GM21526 (cell line): ENCODE results near the gene CD55.
A peak's percentile ranks its signal among the peaks of the same experiment; 100 is the strongest.

Source experiments
- ATAC-seq: cut with Tn5 transposase; IDR thresholded peaks from one replicate; pipeline ENCODE4 v1.9.1; 2021; ENCODE audit warnings: moderate library complexity; ENCODE audit not compliant: unreplicated experiment, low FRiP score

The CD55 gene

GRCh38 chr1:207328004-207328403 is 6.5 kb downstream of the CD55 start:
- ATAC-seq: no peak

DNA sequence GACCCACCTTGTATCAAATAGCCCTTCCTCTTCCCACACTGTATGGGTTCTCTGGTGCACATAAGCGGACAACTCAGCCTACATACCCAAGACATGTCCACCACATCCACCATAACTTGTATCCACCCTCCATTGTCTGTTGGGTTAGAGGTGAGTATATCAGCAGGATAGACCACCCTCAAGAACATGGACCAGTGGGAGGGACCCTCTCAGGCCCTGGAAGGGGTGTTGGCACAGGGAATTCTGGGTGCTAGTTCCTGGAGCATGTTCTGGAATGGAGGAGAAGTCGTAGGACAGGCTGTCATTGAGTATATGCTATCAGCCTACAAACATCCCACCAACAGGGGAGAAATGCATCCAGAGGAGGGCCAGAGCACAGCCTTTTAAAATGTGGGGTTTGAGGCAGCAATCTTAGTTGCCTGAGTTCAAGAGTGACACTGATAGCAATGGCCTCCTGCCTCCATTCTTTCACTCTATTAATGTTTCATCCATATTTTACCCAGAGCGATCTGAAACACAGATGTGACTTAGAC is 7.5 kb downstream of the CD55 start:
- no peak for ATAC-seq

GRCh38 chr1:207329469-207329868 is 8.0 kb downstream of the CD55 start:
- ATAC-seq: no peak

- ATAC-seq: no peak
Measured at GRCh38 chr1:207330011-207330710, 8.7 kb downstream of the CD55 start.

- no peak for ATAC-seq
Measured at GRCh38 chr1:207331354-207332313, 10.2 kb downstream of the CD55 start.

DNA sequence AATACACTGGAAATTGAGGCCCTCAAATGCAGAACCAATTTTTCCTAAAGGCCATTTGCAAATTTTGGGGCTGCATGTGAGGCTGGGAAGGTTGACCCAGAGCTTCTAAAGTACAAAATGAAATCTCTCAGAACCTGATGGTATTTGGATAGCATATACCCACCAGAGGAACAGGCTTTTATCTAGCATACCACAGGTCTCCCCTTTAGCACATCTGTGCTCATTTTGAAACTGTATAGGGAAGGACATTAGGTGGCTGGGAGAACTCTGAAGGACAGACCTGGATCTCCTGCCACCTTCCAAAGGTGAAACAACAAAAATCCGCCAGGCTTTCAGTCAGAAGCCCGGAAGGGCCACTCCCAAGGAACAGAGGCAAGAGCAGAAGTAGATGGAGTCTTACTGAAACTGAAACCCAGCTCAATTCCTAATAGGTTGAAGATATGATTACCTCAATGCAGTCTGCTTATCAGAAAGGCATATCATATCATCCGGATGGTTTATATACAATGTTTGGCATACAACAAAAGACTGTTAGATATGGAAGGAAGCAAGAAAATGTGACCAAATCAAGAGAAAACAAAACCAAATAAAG is 11.6 kb downstream of the CD55 start:
- ATAC-seq: no peak

DNA sequence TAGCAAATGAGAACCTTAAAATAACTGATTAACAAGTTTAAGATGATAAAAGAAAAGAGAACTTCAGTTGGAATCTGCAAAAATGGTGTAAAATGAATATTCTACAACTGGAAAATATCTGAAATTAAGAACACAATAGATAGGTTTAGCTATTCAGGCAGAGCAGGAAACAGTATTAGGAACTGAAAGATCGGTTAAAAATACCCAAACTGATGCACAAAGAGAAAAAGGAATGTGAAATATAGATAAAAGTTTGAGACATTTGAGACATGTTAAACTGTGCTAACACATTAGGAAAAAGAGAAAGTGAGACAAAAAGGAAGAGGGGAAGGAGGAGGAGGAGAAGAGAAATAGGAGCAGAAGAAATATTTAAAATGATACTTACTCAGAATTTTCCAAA is 12.1 kb downstream of the CD55 start:
- no peak for ATAC-seq

DNA sequence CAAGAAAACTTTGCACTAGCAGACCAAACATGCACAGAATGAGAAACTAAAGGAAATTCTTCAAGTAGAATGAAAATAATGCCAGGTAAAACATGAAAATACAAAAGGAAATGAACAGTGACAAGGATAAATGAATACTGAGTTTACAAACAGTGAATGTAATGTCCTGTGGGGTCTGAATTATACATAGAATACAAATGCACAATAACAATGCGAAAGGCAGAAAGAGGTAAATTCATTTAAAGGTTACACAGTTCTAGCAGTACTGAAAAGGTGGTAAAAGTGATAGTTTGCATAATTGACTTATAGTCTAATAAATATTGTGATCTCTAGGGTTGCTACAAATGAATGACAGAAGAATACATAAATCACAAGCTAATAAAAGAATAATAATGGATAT is 12.9 kb downstream of the CD55 start:
- ATAC-seq: no peak

DNA sequence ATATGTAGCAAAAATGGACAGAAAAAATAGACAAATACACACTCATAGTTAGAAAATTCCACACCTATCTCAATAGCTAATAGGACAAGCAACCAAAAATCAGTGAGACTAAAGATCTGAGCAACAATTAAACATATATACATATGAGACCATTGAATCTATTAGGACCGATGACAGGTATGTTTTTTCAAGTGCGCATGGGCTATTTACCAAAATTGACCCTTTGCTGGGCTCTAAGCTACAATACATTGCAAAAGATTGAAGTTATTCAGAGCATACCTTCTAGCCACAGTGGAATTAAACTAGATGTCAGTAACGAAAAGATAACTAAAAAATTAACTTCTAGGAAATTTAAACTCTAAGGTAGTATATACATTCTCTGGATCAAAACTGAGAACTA is 13.7 kb downstream of the CD55 start:
- ATAC-seq: no peak

- ATAC-seq: peak; percentile 68
Measured at GRCh38 chr1:207335695-207336363, 14.4 kb downstream of the CD55 start.

DNA sequence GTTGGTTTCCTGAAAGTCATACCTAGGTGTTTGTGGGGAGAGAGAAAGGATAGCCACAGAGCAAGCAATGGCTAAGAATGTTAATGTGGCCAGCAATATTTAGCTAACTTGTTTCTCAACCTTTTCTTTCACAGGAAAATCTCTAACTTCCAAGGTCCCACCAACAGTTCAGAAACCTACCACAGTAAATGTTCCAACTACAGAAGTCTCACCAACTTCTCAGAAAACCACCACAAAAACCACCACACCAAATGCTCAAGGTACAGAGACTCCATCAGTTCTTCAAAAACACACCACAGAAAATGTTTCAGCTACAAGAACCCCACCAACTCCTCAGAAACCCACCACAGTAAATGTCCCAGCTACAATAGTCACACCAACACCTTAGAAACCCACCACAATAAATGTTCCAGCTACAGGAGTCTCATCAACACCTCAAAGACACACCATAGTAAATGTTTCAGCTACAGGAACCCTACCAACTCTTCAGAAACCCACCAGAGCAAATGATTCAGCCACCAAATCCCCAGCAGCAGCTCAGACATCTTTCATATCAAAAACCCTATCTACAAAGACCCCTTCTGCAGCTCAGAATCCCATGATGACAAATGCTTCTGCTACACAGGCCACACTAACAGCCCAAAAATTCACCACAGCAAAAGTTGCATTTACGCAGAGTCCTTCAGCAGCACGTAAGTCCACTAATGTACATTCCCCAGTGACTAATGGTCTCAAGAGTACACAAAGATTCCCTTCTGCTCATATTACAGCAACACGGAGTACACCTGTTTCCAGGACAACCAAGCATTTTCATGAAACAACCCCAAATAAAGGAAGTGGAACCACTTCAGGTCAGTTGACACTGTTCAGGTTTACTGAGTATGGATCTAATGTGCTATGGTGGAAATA is 15.3 kb downstream of the CD55 start:
- peak; percentile 60 for ATAC-seq

DNA sequence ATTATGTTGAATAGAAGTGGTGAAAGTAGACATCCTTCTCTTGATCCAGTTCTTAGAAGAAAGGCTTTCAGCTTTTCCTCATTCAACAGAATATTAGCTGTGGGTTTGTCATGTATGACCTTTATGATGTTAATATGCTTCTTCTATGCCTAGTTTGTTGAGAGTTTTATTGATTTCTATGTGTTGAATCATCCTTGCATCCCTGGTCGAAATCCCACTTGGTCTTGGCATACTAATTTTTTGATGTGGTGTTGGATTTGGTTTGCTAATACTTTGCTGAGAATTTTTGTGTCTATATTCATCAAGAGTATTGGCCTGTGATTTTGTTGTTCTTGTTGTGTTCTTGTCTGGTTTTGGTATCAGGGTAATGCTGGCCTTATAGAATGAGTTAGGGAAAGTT is 20.9 kb downstream of the CD55 start:
- ATAC-seq: no peak

GRCh38 chr1:207343675-207344074 is 22.2 kb downstream of the CD55 start:
- ATAC-seq: no peak

GRCh38 chr1:207344221-207344620 is 22.7 kb downstream of the CD55 start:
- ATAC-seq: no peak

GRCh38 chr1:207345644-207346477 is 24.4 kb downstream of the CD55 start:
- ATAC-seq: no peak

DNA sequence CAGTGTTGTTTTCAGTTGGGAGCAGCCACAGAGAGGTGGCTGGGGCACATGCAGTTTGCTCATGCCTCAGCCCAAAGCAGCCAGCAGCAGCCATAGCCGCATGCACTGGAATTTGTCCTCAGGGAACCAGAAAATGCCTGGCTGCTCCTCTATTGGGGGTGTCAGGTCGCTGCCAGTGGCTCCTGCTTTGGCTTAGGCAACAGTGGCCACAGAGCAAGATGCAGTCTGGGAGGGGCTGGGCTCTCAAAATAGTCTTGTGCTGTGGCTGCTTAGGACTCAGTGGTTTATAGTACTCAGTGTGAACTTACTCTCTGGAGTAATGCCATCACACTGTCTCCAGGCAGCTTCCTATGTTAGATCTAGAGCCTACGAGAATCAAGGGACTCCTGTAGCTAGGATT is 25.0 kb downstream of the CD55 start:
- ATAC-seq: no peak

DNA sequence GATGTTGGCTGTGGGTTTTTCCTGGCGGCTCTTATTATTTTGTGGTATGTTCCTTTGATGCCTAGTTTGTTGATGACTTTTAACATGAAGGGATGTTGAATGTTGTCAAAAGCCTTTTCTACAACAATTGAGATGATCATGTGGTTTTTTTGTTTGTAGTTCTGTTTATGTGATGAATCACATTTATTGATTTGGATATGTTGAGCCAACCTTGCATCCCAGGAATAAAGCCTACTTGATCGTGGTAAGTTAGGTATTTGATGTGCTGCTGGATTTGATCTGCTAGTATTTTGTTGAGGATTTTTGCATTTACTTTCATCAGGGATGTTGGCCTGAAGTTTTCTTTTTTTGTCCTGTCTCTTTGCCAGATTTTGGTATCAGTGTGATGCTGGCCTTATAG is 28.5 kb downstream of the CD55 start:
- no peak for ATAC-seq

DNA sequence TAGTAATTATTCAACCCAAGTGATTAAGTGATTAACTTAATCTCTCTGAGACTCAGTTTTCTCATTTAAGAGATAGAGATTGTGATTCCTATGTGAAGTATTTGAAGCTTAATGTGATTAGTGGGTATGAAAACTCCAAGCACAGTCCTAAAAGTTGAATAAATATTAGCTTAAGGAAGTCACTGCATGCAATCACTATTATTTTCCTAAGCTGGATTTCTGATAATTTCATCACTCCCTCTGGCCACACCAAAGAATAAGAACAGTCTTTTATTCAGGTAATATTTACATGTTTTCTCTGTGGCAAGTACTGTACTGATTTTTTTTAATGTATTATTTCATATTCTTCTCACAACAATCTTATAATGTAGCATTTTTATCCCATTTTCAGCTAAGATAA is 31.1 kb downstream of the CD55 start:
- ATAC-seq: no peak

- no peak for ATAC-seq
Measured at GRCh38 chr1:207355060-207355459, 33.6 kb downstream of the CD55 start.
